Measurements from ENCODE around the gene PREX1. TPM values are rescaled to one million over a fixed set of nuclear protein-coding genes. Genes with fewer than 3 reads are reported as not detected.
A peak's percentile ranks its signal among the peaks of the same experiment; 100 is the strongest.

Gene PREX1
- total RNA-seq, 2 experiments from 2014 or later = 20.7 to 25.3 TPM

GRCh38 chr20:48720256-48720985, 107.4 kb downstream of the PREX1 start:
- CTCF ChIA-PET (ENCODE audit: unreplicated experiment) = no interaction called here
- POLR2A ChIA-PET = no interaction called here

GRCh38 chr20:48719598-48720255, 108.1 kb downstream of the PREX1 start:
- no peak for DNase-seq (ENCODE audit: low spot score)
- H4K20me1 ChIP-seq (ENCODE audit: insufficient read depth, low read length) = no peaks in the 10 kb centered on the region
- intact Hi-C loops (cut with micrococcal nuclease; ENCODE audit: unreplicated experiment) = loop anchor here (10.0 kb wide), 1 partner anchor 185 kb away; no protein-coding TSS in a partner anchor
- no peaks in the 10 kb centered on the region for H3K9me2 ChIP-seq (ENCODE audit: insufficient read depth, low read length)
- no TSS peak for BruUV-seq (replicated peaks)
- no peaks in the 10 kb centered on the region for H3K79me2 ChIP-seq (ENCODE audit: insufficient read depth, low read depth, low read length)
- H3K4me1 ChIP-seq (ENCODE audit: insufficient read depth, low read length, poor library complexity, severe bottlenecking) = peaks cover 64% of the 10 kb centered on the region
- peak overlapping the region; percentile 35 for H3K4me2 ChIP-seq (ENCODE audit: low read length)
- POLR2A ChIA-PET = no interaction called here
- no peaks in the 10 kb centered on the region; the same call in 1 of the 2 replicates for H3K36me3 ChIP-seq (ENCODE audit: insufficient read depth, low read length)
- no peak overlapping the region for H3K4me3 ChIP-seq (ENCODE audit: low read depth, low read length, poor library complexity, severe bottlenecking)
- H3K27ac ChIP-seq (ENCODE audit: low read depth, low read length, poor library complexity, severe bottlenecking) = no peak overlapping the region
- CTCF ChIA-PET (ENCODE audit: unreplicated experiment) = no interaction called here
- TF ChIP-seq EZH2phosphoT487 (IDR thresholded peaks at IDR 0.05; ENCODE audit: borderline replicate concordance, low read depth, low read length) (no peak), CTCF (conservative IDR thresholded peaks at IDR 0.05; ENCODE audit: low read length) (no peak)
- no peak overlapping the region for H2AFZ ChIP-seq (ENCODE audit: low read length)
- no peaks in the 10 kb centered on the region for H3K9me3 ChIP-seq (ENCODE audit: low read length)

More at GRCh38 chr20:48720256-48720985, 107.4 kb downstream of the PREX1 start:
- Histone ChIP-seq H3K36me3 (ENCODE audit: insufficient read depth, low read length) (peaks cover 5% of the 10 kb centered on the region), H3K4me2 (ENCODE audit: low read length) (no peak overlapping the region), H3K9me2 (ENCODE audit: insufficient read depth, low read length) (no peaks in the 10 kb centered on the region), H2AFZ (ENCODE audit: low read length) (no peak overlapping the region), H3K27ac (ENCODE audit: low read depth, low read length, poor library complexity, severe bottlenecking) (no peak overlapping the region), H3K9me3 (ENCODE audit: low read length) (no peaks in the 10 kb centered on the region), H3K4me1 (ENCODE audit: insufficient read depth, low read length, poor library complexity, severe bottlenecking) (peaks cover 64% of the 10 kb centered on the region), H4K20me1 (ENCODE audit: insufficient read depth, low read length) (no peaks in the 10 kb centered on the region), H3K4me3 (ENCODE audit: low read depth, low read length, poor library complexity, severe bottlenecking) (no peak overlapping the region), H3K79me2 (ENCODE audit: insufficient read depth, low read depth, low read length) (no peaks in the 10 kb centered on the region)
- intact Hi-C loops (cut with micrococcal nuclease; ENCODE audit: unreplicated experiment) = loop anchor here (10.0 kb wide), 1 partner anchor 184 kb away; no protein-coding TSS in a partner anchor
- BruUV-seq (replicated peaks) = no TSS peak
- TF ChIP-seq EZH2phosphoT487 (IDR thresholded peaks at IDR 0.05; ENCODE audit: borderline replicate concordance, low read depth, low read length) (no peak), CTCF (conservative IDR thresholded peaks at IDR 0.05; ENCODE audit: low read length) (no peak)
- DNase-seq (ENCODE audit: low spot score) = no peak

All from OCI-LY7 (cell line).